T-helper 1 cell treated with Interleukin-12 subunit alpha and Interleukin-12 subunit beta and Interleukin-4 antibody, amounts not matched to agents 30 ng/mL and 1 ng/mL, for 36 hours (primary cell): Measurements from ENCODE around the gene PHPT1. TPM values are rescaled to one million over a fixed set of nuclear protein-coding genes. Genes with fewer than 3 reads are reported as not detected.
"Not testable (repeated sequence)": the region's sequence is repeated elsewhere in the genome, so short reads cannot be mapped to it uniquely, and the experiment has no call there.

Experiments used
- intact Hi-C: fragments of 100-400 bp; cut with micrococcal nuclease; formaldehyde crosslinking; loops from one replicate; pipeline ENCODE4 v1.15.1; 2024
- total RNA-seq: library from RNA; stranded (reverse); gene quantifications from 2 replicates; pipeline ENCODE4 v1.2.3, GENCODE V29; 2022

PHPT1 gene
- total RNA-seq, 1 donor from 2014 or later: 165 TPM

DNA sequence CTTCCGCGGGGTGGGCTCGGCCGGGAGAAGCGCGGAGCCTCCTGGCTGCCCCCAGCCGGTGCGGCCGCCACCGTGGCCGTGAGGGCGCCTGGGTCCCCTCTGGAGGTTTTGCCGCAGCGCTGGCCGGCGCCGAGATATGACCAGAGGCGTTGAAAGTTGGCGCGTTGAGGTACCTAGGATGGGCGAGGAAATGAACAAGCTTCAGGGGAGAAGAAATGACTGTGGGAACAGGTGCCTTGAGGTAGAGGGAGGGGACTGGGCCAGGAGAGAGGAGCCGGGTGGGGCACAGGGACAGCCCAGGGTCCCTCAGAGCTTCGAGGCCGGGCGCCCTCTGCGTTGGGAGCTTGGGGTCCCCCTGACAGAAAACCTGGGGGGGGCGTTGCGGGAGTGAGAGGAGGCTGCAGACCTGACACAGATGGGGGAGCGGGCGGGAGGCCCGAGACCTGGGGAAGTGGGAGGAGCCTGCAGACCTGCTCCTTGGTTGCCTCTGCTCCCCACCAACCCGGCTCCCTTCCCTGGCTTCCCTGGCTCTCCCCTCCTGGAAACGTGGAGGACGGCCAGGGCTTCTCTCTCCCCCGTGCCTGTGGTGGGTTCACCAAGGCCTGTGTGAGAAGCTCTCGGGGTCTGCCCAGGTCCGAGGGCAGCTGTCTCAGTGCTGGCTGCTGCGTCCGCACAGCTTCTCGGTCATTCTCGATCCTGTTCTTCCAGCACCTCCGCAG lies 27.2 kb upstream of the PHPT1 start:
- intact Hi-C loops: no loop called here

DNA sequence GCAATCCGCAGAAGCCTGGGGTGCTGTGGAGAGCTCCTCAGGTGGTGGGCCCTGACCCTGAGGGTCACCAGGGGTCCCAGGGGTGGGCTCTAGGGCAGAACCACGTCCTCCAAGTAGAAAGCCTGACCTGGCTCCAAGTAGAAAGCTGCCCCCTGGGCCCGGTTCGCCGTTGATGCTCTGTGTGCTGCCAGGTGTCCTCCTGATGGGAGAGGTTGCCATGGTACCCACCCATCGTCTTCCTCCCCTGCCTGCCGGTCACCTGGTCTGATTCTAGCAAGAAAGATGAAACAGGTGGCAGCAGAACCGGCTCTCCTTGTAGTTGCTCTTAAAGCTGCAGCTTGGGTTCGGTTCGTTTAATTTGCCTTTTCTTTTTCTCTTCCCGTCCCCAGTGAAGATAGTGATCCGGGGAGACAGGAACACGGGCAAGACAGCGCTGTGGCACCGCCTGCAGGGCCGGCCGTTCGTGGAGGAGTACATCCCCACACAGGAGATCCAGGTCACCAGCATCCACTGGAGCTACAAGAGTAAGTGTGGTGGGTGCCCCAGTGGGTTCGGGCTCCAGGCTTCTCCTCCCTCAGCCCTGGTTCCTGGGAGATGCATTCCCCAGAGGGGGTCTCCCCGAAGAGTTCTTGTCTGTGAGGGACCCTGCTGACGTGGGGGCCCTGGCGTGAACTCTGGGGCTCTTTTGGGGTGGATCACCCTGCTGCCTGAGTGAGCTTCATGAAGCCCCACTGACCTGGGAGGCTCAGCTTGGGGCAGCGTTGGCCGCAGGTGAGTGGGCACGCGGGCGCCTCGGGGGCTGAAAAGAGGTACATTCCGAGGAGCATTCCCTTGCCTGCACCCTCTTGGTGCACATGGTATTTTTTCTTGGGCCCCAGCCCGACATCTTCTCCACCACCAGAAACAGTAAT lies 25.8 kb upstream of the PHPT1 start:
- intact Hi-C loops: no loop called here

- intact Hi-C loops: no loop called here
Observed at GRCh38 chr9:136824496-136825225, 24.5 kb upstream of the PHPT1 start.

- intact Hi-C loops: no loop called here
Observed at GRCh38 chr9:136825295-136826187, 23.7 kb upstream of the PHPT1 start.

GRCh38 chr9:136826188-136826541 lies 23.0 kb upstream of the PHPT1 start:
- intact Hi-C loops: no loop called here

GRCh38 chr9:136826703-136827582 lies 22.3 kb upstream of the PHPT1 start:
- intact Hi-C loops: no loop called here

GRCh38 chr9:136827794-136828473 lies 21.3 kb upstream of the PHPT1 start:
- intact Hi-C loops: no loop called here

GRCh38 chr9:136828474-136829140 lies 20.6 kb upstream of the PHPT1 start:
- intact Hi-C loops: no loop called here

DNA sequence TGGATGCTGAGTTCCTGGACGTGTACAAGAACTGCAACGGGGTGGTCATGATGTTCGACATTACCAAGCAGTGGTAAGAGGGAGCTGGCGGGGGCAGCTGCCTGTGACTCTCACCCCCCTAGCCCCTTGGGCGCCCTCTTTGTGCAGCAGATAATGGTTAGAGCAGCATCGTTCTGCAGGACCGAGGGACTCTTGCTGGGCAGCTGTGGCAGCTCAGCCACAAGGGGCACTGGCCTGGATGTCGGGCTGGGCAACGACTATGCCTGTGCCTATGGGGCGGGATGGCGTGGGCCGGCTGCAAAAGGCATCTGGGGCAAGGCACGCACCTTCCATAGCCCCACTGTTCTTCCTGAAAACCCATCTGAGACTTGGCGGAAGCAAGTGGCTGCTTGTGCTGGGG lies 19.8 kb upstream of the PHPT1 start:
- intact Hi-C loops: no loop called here

GRCh38 chr9:136829981-136830885 lies 19.0 kb upstream of the PHPT1 start:
- intact Hi-C loops: no loop called here

- intact Hi-C loops: no loop called here
Observed at GRCh38 chr9:136831002-136831719, 18.0 kb upstream of the PHPT1 start.

GRCh38 chr9:136831720-136832104 lies 17.5 kb upstream of the PHPT1 start:
- intact Hi-C loops: no loop called here

DNA sequence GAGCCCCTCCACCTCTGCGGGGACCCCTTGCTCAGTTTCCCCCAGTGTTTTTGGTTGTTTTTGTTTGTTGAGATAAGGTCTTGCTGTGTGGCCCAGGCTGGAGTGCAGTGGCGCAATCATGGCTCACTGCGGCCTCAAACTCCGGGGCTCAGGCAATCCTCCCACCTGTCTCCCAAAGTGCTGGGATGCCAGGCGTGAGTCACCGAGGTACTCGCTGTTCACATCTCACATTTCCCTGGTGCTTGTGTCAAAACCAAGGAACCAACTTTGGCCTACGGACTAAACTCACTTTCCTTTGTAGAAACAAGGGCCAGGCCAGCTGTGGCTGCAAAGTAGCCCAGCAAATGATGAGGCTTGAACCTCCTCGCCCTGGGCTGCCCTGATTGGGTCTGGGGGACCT lies 16.6 kb upstream of the PHPT1 start:
- intact Hi-C loops: no loop called here

GRCh38 chr9:136833381-136834048 lies 15.7 kb upstream of the PHPT1 start:
- intact Hi-C loops: not testable (repeated sequence)

GRCh38 chr9:136835162-136835931 lies 13.9 kb upstream of the PHPT1 start:
- intact Hi-C loops: no loop called here
